Type B pancreatic cell (in vitro differentiated cells): ENCODE data around the gene GPC5. TPM values are rescaled to one million over a fixed set of nuclear protein-coding genes. Genes with fewer than 3 reads are reported as not detected.

Experiments used
- DNase-seq: peaks from one replicate; pipeline ENCODE4 v3.0.0; 2021; ENCODE audit warnings: mixed read lengths; ENCODE audit not compliant: unreplicated experiment; ENCODE audit errors: extremely low spot score
- H3K27ac Mint-ChIP-seq: 2 replicates; pipeline ENCODE4 v1.8.0; 2021; ENCODE audit warnings: mild to moderate bottlenecking, mixed read lengths
- H3K27me3 Mint-ChIP-seq: 2 replicates; pipeline ENCODE4 v1.8.0; 2021; ENCODE audit warnings: mixed read lengths
- H3K36me3 Mint-ChIP-seq: 2 replicates; pipeline ENCODE4 v1.8.0; 2021; ENCODE audit warnings: mixed read lengths
- H3K4me1 Mint-ChIP-seq: one replicate; pipeline ENCODE4 v1.8.0; 2021; ENCODE audit warnings: mixed read lengths; ENCODE audit not compliant: unreplicated experiment
- H3K4me3 Mint-ChIP-seq: 2 replicates; pipeline ENCODE4 v1.8.0; 2021; ENCODE audit warnings: mild to moderate bottlenecking, mixed read lengths
- H3K9me3 Mint-ChIP-seq: 2 replicates; pipeline ENCODE4 v1.8.0; 2021; ENCODE audit warnings: mixed read lengths
- CTCF ChIP-seq: fragments of 200-600 bp; sonication (generic); conservative IDR thresholded peaks from 2 replicates; pipeline ENCODE4 v1.5.0; 2021; ENCODE audit warnings: antibody characterized with exemption, mild to moderate bottlenecking
- total RNA-seq: library from RNA; stranded (reverse); gene quantifications from 2 replicates; pipeline ENCODE4 v1.2.1, GENCODE V29; 2021; ENCODE audit warnings: low replicate concordance

GPC5 gene
- total RNA-seq, 1 donor from 2014 or later = 2.8 TPM

- H3K9me3 Mint-ChIP-seq = peaks cover 4% of the 10 kb centered on the region
- TF ChIP-seq CTCF = no peak
These were observed 258.9 kb downstream of the GPC5 start for GRCh38 chr13:91657283-91657682.

GRCh38 chr13:91659256-91660075 lies 261.0 kb downstream of the GPC5 start:
- TF ChIP-seq CTCF = no peak
- Mint-ChIP-seq H3K36me3 (no peaks in the 10 kb centered on the region), H3K27me3 (peaks cover 2% of the 10 kb centered on the region), H3K4me3 (no peak overlapping the region), H3K4me1 (no peaks in the 10 kb centered on the region), H3K9me3 (peaks cover 4% of the 10 kb centered on the region), H3K27ac (no peak overlapping the region)
- no peak for DNase-seq

More at GRCh38 chr13:91657283-91657682, 258.9 kb downstream of the GPC5 start:
- no peak overlapping the region for H3K27ac Mint-ChIP-seq
- DNase-seq = no peak
- peaks cover 2% of the 10 kb centered on the region for H3K27me3 Mint-ChIP-seq
- H3K4me3 Mint-ChIP-seq = no peak overlapping the region
- no peaks in the 10 kb centered on the region for H3K36me3 Mint-ChIP-seq
- no peaks in the 10 kb centered on the region for H3K4me1 Mint-ChIP-seq

GRCh38 chr13:91660076-91660415 lies 261.6 kb downstream of the GPC5 start:
- H3K36me3 Mint-ChIP-seq = no peaks in the 10 kb centered on the region
- TF ChIP-seq CTCF = no peak
- peaks cover 2% of the 10 kb centered on the region for H3K27me3 Mint-ChIP-seq
- H3K4me1 Mint-ChIP-seq = no peaks in the 10 kb centered on the region
- no peak overlapping the region for H3K4me3 Mint-ChIP-seq
- no peak overlapping the region for H3K27ac Mint-ChIP-seq
- DNase-seq = no peak
- H3K9me3 Mint-ChIP-seq = peaks cover 4% of the 10 kb centered on the region

- peaks cover 2% of the 10 kb centered on the region for H3K27me3 Mint-ChIP-seq
- no peak overlapping the region for H3K4me3 Mint-ChIP-seq
- no peak for TF ChIP-seq CTCF
- peaks cover 4% of the 10 kb centered on the region for H3K9me3 Mint-ChIP-seq
- no peaks in the 10 kb centered on the region for H3K4me1 Mint-ChIP-seq
- no peaks in the 10 kb centered on the region for H3K36me3 Mint-ChIP-seq
- H3K27ac Mint-ChIP-seq = no peak overlapping the region
- DNase-seq = no peak
These were observed 263.5 kb downstream of the GPC5 start for GRCh38 chr13:91661692-91662490.

GRCh38 chr13:91664039-91664438 lies 265.6 kb downstream of the GPC5 start:
- TF ChIP-seq CTCF = no peak
- H3K4me3 Mint-ChIP-seq = no peak overlapping the region
- peaks cover 4% of the 10 kb centered on the region for H3K9me3 Mint-ChIP-seq
- no peaks in the 10 kb centered on the region for H3K4me1 Mint-ChIP-seq
- no peaks in the 10 kb centered on the region for H3K36me3 Mint-ChIP-seq
- H3K27me3 Mint-ChIP-seq = no peaks in the 10 kb centered on the region
- H3K27ac Mint-ChIP-seq = no peak overlapping the region
- DNase-seq = no peak
